Natural killer cell (primary cell): ENCODE measurements around the gene ATP8B1. TPM values are rescaled to one million over a fixed set of nuclear protein-coding genes. Genes with fewer than 3 reads are reported as not detected.

ENCODE experiments used
- ATAC-seq, 3 donors: fragments of 150-1000 bp in 2 of 3; fragments of 200-7000 bp in 1 of 3; cut with Tn5 transposase; 1 replicate in 1 of 3; 2 replicates in 2 of 3; pipeline ENCODE4 v1.10.0; 2021; ENCODE audit warnings: mild to moderate bottlenecking in 2 of 3, moderate library complexity in 2 of 3
- DNase-seq, 2 donors: peaks; one replicate each; pipeline versions ENCODE4 v3.0.0 to v3.0.0-alpha.2; 2013 to 2021; ENCODE audit warnings: mixed read lengths in 1 of 2
- H3K27ac ChIP-seq: one replicate; pipeline ENCODE4 v1.5.1; 2013; ENCODE audit warnings: mild to moderate bottlenecking, low read length
- H3K27me3 ChIP-seq: one replicate; pipeline ENCODE4 v1.6.1; 2013; ENCODE audit warnings: low read length; ENCODE audit not compliant: control insufficient read depth, insufficient read depth
- H3K36me3 ChIP-seq: one replicate; pipeline ENCODE4 v1.6.1; 2013; ENCODE audit warnings: low read length; ENCODE audit not compliant: control insufficient read depth, insufficient read depth
- H3K4me1 ChIP-seq: one replicate; pipeline ENCODE4 v1.6.1; 2013; ENCODE audit warnings: low read length; ENCODE audit not compliant: control insufficient read depth, insufficient read depth
- H3K4me3 ChIP-seq: one replicate; pipeline ENCODE4 v1.5.1; 2013; ENCODE audit warnings: low read length
- H3K9me3 ChIP-seq: one replicate; pipeline ENCODE4 v1.6.1; 2013; ENCODE audit warnings: low read length; ENCODE audit not compliant: control insufficient read depth, insufficient read depth
- H3K27ac Mint-ChIP-seq, 2 donors: one replicate each; pipeline ENCODE4 v1.8.0; 2022; ENCODE audit warnings: mild to moderate bottlenecking in 2 of 2, mixed read lengths in 2 of 2, moderate library complexity in 1 of 2
- H3K27me3 Mint-ChIP-seq, 2 donors: one replicate each; pipeline ENCODE4 v1.8.0; 2022; ENCODE audit warnings: low read depth in 2 of 2, mixed read lengths in 2 of 2
- H3K36me3 Mint-ChIP-seq: one replicate; pipeline ENCODE4 v1.8.0; 2022; ENCODE audit warnings: mixed read lengths
- H3K4me1 Mint-ChIP-seq, 2 donors: one replicate each; pipeline ENCODE4 v1.8.0; 2022; ENCODE audit warnings: mixed read lengths in 2 of 2
- H3K4me3 Mint-ChIP-seq: one replicate; pipeline ENCODE4 v1.8.0; 2022; ENCODE audit warnings: mild to moderate bottlenecking, moderate library complexity, mixed read lengths
- H3K9me3 Mint-ChIP-seq, 2 donors: one replicate each; pipeline ENCODE4 v1.8.0; 2022; ENCODE audit warnings: mixed read lengths in 2 of 2
- WGBS: methylation state at CpG from one replicate; pipeline ENCODE4 v1.1.7; 2013; ENCODE audit warnings: missing lambda C conversion rate; ENCODE audit not compliant: insufficient coverage; 5-methylcytosine and 5-hydroxymethylcytosine counted together
- intact Hi-C: fragments of 100-400 bp; cut with micrococcal nuclease; formaldehyde crosslinking; loops from one replicate; pipeline ENCODE4 v1.14.2; 2022
- total RNA-seq, 4 donors: library from RNA; stranded (reverse); fragments of 120-200 nt in 1 of 4; gene quantifications; one replicate each; pipeline versions ENCODE4 v1.2.3 to v1.2.4, GENCODE V29; 2013 to 2022
- TF ChIP-seq, protein P1 (sequence below): fragments of 200-600 bp; IDR thresholded peaks from one replicate; pipeline ENCODE4 v1.8.0; 2022; ENCODE audit warnings: antibody characterized with exemption

ATP8B1 gene
- total RNA-seq, 3 donors from 2014 or later (not counting 1 experiment from before 2014, with no cell fraction given) = not detected

DNA sequence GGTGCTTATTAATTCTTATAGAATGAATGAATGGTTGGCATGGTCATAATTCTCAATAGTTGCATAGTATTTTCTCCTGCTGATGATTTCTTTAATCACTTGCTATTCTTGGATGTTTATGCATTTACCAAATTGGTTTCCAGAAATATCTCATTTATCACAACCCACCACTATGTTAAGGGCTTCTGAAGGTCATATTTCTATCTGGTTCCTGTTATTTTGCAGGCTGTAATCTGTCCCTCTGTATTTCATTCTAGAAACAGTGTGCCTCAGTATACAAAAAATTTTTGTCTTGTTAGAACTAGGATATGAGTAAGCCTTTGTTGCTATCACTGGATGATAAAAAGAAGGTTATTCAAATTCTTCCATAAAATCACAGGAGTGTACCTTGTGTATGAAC is 6.1 kb upstream of the ATP8B1 start:
- TF ChIP-seq, protein P1, sequence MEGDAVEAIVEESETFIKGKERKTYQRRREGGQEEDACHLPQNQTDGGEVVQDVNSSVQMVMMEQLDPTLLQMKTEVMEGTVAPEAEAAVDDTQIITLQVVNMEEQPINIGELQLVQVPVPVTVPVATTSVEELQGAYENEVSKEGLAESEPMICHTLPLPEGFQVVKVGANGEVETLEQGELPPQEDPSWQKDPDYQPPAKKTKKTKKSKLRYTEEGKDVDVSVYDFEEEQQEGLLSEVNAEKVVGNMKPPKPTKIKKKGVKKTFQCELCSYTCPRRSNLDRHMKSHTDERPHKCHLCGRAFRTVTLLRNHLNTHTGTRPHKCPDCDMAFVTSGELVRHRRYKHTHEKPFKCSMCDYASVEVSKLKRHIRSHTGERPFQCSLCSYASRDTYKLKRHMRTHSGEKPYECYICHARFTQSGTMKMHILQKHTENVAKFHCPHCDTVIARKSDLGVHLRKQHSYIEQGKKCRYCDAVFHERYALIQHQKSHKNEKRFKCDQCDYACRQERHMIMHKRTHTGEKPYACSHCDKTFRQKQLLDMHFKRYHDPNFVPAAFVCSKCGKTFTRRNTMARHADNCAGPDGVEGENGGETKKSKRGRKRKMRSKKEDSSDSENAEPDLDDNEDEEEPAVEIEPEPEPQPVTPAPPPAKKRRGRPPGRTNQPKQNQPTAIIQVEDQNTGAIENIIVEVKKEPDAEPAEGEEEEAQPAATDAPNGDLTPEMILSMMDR = no peak

DNA sequence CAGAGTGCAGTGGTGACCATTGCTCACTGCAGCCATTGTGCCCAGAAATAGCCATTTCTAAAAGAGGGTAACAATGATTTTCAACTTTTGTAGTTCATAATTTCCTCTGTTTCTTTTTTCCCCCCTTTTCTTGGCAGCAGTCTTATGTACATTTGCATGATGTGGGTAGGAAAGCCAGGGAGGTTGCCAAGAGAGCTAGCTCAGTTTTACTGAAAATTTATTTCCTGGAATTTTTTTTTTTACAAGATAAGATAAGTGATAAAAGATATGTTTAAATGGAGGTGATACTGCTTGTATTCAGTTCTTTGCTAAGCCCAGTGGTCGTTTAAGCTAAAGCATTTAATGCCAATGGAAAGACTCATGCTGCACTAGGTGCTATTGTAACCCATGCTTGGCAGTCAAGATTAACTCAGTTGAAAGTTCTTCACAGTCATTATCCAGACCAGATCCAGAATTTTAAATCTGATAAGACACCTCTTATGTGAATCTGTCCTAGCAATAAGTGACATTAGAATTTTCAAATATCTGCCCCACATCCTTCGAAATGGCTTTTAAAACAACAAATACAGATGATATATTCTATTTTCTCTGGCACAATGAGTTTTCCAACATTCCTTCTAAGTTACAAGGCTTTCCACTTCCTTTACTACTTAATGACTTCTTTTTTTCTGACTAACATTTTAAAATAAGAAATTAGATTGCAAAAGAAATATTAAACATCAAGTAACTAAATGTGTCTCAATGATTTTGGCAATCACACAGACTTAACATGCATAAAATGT is 4.4 kb upstream of the ATP8B1 start:
- no peaks in the 10 kb centered on the region for H3K9me3 ChIP-seq
- Mint-ChIP-seq H3K4me1 (no peaks in the 10 kb centered on the region), H3K36me3 (peaks cover under 1% of the 10 kb centered on the region), H3K27me3 (peaks cover 20 to 23% of the 10 kb centered on the region in 2 donors), H3K4me3 (no peak overlapping the region), H3K9me3 (no peaks in the 10 kb centered on the region), H3K27ac (no peak overlapping the region)
- H3K36me3 ChIP-seq = no peaks in the 10 kb centered on the region
- ATAC-seq (no peak), DNase-seq (no peak)
- intact Hi-C loops = no loop called here
- WGBS = 70% methylated on average over 2 of the region's 2 CpGs
- H3K27me3 ChIP-seq = peaks cover 12% of the 10 kb centered on the region
- H3K27ac ChIP-seq = no peak overlapping the region
- TF ChIP-seq, protein P1 = no peak
- peaks cover 9% of the 10 kb centered on the region for H3K4me1 ChIP-seq
- H3K4me3 ChIP-seq = no peak overlapping the region

More for the DNA sequence above, 6.1 kb upstream of the ATP8B1 start:
- Histone ChIP-seq H3K27me3 (peaks cover 2% of the 10 kb centered on the region), H3K27ac (no peak overlapping the region), H3K9me3 (no peaks in the 10 kb centered on the region), H3K36me3 (no peaks in the 10 kb centered on the region), H3K4me3 (no peak overlapping the region), H3K4me1 (no peaks in the 10 kb centered on the region)
- H3K9me3 Mint-ChIP-seq = peaks cover 3% of the 10 kb centered on the region in 2 donors
- ATAC-seq (no peak), DNase-seq (no peak)
- H3K27me3 Mint-ChIP-seq = peaks cover 15 to 20% of the 10 kb centered on the region in 2 donors
- H3K36me3 Mint-ChIP-seq = peaks cover 9% of the 10 kb centered on the region
- no peak overlapping the region for H3K4me3 Mint-ChIP-seq
- no peaks in the 10 kb centered on the region for H3K4me1 Mint-ChIP-seq
- H3K27ac Mint-ChIP-seq = no peak overlapping the region
- intact Hi-C loops = no loop called here

DNA sequence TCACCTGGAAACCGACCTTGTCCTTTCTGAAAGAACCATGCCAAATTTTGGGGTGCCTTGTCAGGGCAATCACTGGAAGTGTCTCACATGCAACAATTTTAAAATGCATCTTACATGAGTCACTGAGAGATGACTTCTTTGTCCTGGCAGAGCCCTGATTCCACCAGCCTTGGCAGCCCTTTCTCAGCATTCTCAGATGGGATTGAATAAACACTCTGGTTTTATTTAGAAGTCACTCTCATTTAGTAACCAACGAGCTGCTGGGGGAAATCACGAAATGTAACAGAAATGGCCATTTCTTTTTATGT is 3.8 kb upstream of the ATP8B1 start:
- H3K36me3 Mint-ChIP-seq = no peaks in the 10 kb centered on the region
- intact Hi-C loops = no loop called here
- no peaks in the 10 kb centered on the region for H3K9me3 Mint-ChIP-seq
- Histone ChIP-seq H3K27ac (no peak overlapping the region), H3K4me3 (no peak overlapping the region), H3K27me3 (peaks cover 18% of the 10 kb centered on the region), H3K36me3 (no peaks in the 10 kb centered on the region), H3K9me3 (no peaks in the 10 kb centered on the region), H3K4me1 (peaks cover 15% of the 10 kb centered on the region)
- TF ChIP-seq, protein P1 = no peak
- peaks cover 23 to 25% of the 10 kb centered on the region in 2 donors for H3K27me3 Mint-ChIP-seq
- peaks cover 0 to 5% of the 10 kb centered on the region in 2 donors for H3K4me1 Mint-ChIP-seq
- no peak overlapping the region for H3K27ac Mint-ChIP-seq
- no peak for ATAC-seq
- DNase-seq = no peak
- H3K4me3 Mint-ChIP-seq = no peak overlapping the region
- 79% methylated on average over 1 of the region's 3 CpGs for WGBS
